Heart right ventricle (tissue), 16 donors: ENCODE measurements around the gene NCR1. TPM values are rescaled to one million over a fixed set of nuclear protein-coding genes. Genes with fewer than 3 reads are reported as not detected.
"Not testable (repeated sequence)": the region's sequence is repeated elsewhere in the genome, so short reads cannot be mapped to it uniquely, and the experiment has no call there.

ENCODE experiments used
- ATAC-seq, 8 donors: fragments of 200-7000 bp; cut with Tn5 transposase; one replicate each; pipeline ENCODE4 v1.9.1; 2020; ENCODE audit warnings: mild to moderate bottlenecking in 8 of 8, moderate library complexity in 8 of 8, moderate number of reproducible peaks in 1 of 8
- DNase-seq, 2 donors: peaks; one replicate each; pipeline ENCODE4 v3.0.0-alpha.2; 2020
- H3K27ac ChIP-seq, 10 donors: fragments of 200-600 bp; sonication (generic) in 2 of 10; one replicate each; pipeline versions ENCODE4 v1.5.0 to v1.8.0; 2020 to 2022; ENCODE audit warnings: mild to moderate bottlenecking in 3 of 10
- H3K27me3 ChIP-seq, 7 donors: fragments of 200-600 bp; one replicate each; pipeline ENCODE4 v1.8.0; 2021 to 2022; ENCODE audit warnings: mild to moderate bottlenecking in 2 of 7
- H3K36me3 ChIP-seq, 9 donors: fragments of 200-600 bp; sonication (generic) in 1 of 9; one replicate each; pipeline versions ENCODE4 v1.5.0 to v1.8.0; 2020 to 2022; ENCODE audit warnings: mild to moderate bottlenecking in 2 of 9
- H3K4me1 ChIP-seq, 9 donors: fragments of 200-600 bp; sonication (generic) in 1 of 9; one replicate each; pipeline versions ENCODE4 v1.5.0 to v1.8.0; 2020 to 2022; ENCODE audit warnings: mild to moderate bottlenecking in 4 of 9
- H3K4me3 ChIP-seq, 10 donors: fragments of 200-600 bp; sonication (generic) in 2 of 10; one replicate each; pipeline versions ENCODE4 v1.5.0 to v1.8.0; 2020 to 2022; ENCODE audit warnings: mild to moderate bottlenecking in 7 of 10, moderate library complexity in 2 of 10
- H3K9me3 ChIP-seq, 11 donors: fragments of 200-600 bp in 10 of 11; sonication (generic) in 2 of 11; one replicate each; pipeline versions ENCODE4 v1.5.0 to v1.8.0; 2013 to 2022; ENCODE audit warnings: mild to moderate bottlenecking in 2 of 11, control low read depth in 1 of 11, moderate library complexity in 1 of 11
- WGBS, 2 donors: extraction: QIAGEN DNeasy Blood & Tissue Kit; methylation state at CpG; one replicate each; pipeline ENCODE4 v1.1.7; 2013; ENCODE audit warnings: inconsistent platforms in 1 of 2; 5-methylcytosine and 5-hydroxymethylcytosine counted together
- intact Hi-C, 10 donors: fragments of 100-400 bp; cut with DNase I; formaldehyde crosslinking; loops; one replicate each; pipeline versions ENCODE4 v1.11.1 to v1.14.2; 2022
- polyA plus RNA-seq, 2 donors: library from polyadenylated mRNA; stranded (reverse); fragments of 200-250 nt; gene quantifications; one replicate each; pipeline ENCODE4 v1.2.3, GENCODE V29; 2013
- total RNA-seq, 10 donors: library from RNA; stranded (reverse); fragmentation: NEBNext Ultra II Directional in 3 of 10; extraction: Animal tissue kit (Norgen Biotek cat#: 25700) in 3 of 10; gene quantifications; one replicate each; pipeline versions ENCODE4 v1.2.1 to v1.2.4, GENCODE V29; 2021 to 2023
- TF ChIP-seq, protein P1 (sequence below), 9 donors: fragments of 200-600 bp; sonication (generic) in 2 of 9; IDR thresholded peaks; one replicate each; pipeline versions ENCODE4 v1.5.0 to v1.8.0; 2021 to 2022; ENCODE audit warnings: antibody characterized with exemption in 9 of 9, mild to moderate bottlenecking in 5 of 9, moderate library complexity in 1 of 9
- donor health status: Arrhythmogenic right ventricular cardiomyopathy.
- donor health status: ischemic (EF 13 %, LVEDD 7.1; RV severe dilation, severe dysfunction).
- donor health status: healthy with polysubstance abuse.
- donor health status: DM: no; HTN: yes; CAD: no.
- donor health status: DM: no; HTN: no; CAD: no.
- donor health status: ischemic (EF 25% LVEDD 6.9; RV normal size, moderate dysfunction).
- donor health status: ischemic (EF 25% LVEDD 5.7; RV mildly dilated, moderate dysfunction).
- donor health status: healthy.
- donor health status: DM: yes; HTN: yes; CAD: no.
- donor health status: Ischemic cardiomyopathy.
- donor health status: ischemic (EF 35%, LVEDD 5.7; RV mildly dilated, moderate dysfunction).
- donor health status: nonischemic (EF 11% LVEDD 7.7; RV severe dilation, severe dysfunction).
- donor health status: DM: yes; HTN: yes; CAD: no.
- donor health status: PGD.
- donor health status: ischemic (EF 29% LVEDD 5.4; RV normal size, mild dysfunction).
- donor health status: nonischemic (EF 23%, LVEDD 6.1; RV moderate dilation, normal function).

The NCR1 gene
- total and polyA plus RNA-seq, 12 donors, result 0.38 to 0.81 (median 0.60) TPM; not detected in 9

DNA sequence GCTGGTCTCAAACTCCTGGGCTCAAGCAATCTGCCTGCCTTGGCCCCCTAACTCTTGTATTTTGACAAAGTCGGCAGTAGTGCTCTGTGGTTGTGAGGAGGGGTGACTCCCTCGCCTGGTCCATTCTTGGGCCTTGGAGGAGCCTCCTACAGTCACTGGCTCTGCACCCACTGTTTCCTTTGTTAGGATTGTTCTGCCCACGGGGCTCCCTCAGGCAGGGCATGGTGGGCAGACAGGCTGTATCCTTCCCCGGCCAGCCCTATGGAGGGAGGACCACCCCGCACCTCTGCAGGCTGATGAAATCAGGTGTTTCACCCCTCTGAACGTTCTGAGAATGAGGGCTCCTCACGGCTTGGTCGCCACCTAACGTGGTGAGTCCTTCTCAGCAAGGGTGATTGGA is 22.7 kb upstream of the NCR1 start:
- Histone ChIP-seq H3K4me1 (peaks cover 0 to 4% (median 0%) of the 10 kb centered on the region in 9 donors), H3K4me3 (no peak overlapping the region), H3K27me3 (peaks cover 0 to 62% (median 36%) of the 10 kb centered on the region in 7 donors), H3K27ac (no peak overlapping the region), H3K9me3 (no peaks in the 10 kb centered on the region), H3K36me3 (peaks cover 0 to 5% (median 0%) of the 10 kb centered on the region in 9 donors)
- WGBS, 2 donors, result 76 to 85% methylated on average over 9 of the region's 9 CpGs
- ATAC-seq, result no peak
- DNase-seq, result no peak
- TF ChIP-seq, protein P1, sequence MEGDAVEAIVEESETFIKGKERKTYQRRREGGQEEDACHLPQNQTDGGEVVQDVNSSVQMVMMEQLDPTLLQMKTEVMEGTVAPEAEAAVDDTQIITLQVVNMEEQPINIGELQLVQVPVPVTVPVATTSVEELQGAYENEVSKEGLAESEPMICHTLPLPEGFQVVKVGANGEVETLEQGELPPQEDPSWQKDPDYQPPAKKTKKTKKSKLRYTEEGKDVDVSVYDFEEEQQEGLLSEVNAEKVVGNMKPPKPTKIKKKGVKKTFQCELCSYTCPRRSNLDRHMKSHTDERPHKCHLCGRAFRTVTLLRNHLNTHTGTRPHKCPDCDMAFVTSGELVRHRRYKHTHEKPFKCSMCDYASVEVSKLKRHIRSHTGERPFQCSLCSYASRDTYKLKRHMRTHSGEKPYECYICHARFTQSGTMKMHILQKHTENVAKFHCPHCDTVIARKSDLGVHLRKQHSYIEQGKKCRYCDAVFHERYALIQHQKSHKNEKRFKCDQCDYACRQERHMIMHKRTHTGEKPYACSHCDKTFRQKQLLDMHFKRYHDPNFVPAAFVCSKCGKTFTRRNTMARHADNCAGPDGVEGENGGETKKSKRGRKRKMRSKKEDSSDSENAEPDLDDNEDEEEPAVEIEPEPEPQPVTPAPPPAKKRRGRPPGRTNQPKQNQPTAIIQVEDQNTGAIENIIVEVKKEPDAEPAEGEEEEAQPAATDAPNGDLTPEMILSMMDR (IDR thresholded peaks at IDR 0.05), result no peak
- intact Hi-C loops, result no loop called here

DNA sequence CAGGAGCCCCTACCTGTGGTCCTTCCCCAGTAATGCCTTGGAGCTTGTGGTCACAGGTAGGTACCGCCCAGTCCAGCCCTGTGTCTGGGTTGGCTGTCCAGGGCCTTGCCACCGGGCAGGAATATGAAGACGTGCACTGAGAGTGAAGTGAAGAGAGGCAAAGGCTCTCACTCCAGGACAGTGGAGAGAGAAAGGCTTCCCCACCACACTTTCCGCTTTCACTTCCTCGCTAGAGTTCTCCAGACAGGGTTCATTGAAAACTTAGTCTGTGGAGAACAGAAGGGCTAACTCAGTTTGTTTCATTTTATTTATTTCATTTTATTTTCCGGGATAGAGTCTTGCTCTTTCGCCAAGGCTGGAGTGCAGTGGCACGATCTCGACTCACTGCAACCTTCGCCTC is 17.7 kb upstream of the NCR1 start:
- TF ChIP-seq, protein P1 (IDR thresholded peaks at IDR 0.05), result no peak
- intact Hi-C loops, result no loop called here
- ATAC-seq (no peak), DNase-seq (no peak)
- Histone ChIP-seq H3K36me3 (peaks cover 0 to 18% (median 0%) of the 10 kb centered on the region in 9 donors), H3K4me1 (no peaks in the 10 kb centered on the region), H3K27ac (no peak overlapping the region), H3K4me3 (no peak overlapping the region), H3K9me3 (no peaks in the 10 kb centered on the region), H3K27me3 (peaks cover 0 to 23% (median 12%) of the 10 kb centered on the region in 7 donors)
- 89 to 92% methylated on average over 10 of the region's 10 CpGs for WGBS, 2 donors

DNA sequence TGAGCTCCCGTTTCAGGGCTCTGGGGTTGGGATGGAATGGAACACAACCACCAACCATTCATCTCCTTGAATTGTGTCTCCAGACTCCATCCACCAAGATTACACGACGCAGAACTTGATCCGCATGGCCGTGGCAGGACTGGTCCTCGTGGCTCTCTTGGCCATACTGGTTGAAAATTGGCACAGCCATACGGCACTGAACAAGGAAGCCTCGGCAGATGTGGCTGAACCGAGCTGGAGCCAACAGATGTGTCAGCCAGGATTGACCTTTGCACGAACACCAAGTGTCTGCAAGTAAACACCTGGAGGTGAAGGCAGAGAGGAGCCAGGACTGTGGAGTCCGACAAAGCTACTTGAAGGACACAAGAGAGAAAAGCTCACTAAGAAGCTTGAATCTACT is 16.4 kb upstream of the NCR1 start:
- intact Hi-C loops, result no loop called here
- Histone ChIP-seq H3K4me1 (no peaks in the 10 kb centered on the region), H3K27ac (no peak overlapping the region), H3K4me3 (no peak overlapping the region), H3K9me3 (no peaks in the 10 kb centered on the region), H3K27me3 (peaks cover 0 to 26% (median 11%) of the 10 kb centered on the region in 7 donors), H3K36me3 (peaks cover 0 to 18% (median 0%) of the 10 kb centered on the region in 9 donors)
- 83 to 84% methylated on average over 11 of the region's 11 CpGs for WGBS, 2 donors
- TF ChIP-seq, protein P1 (IDR thresholded peaks at IDR 0.05), result no peak
- ATAC-seq (no peak), DNase-seq (no peak)

DNA sequence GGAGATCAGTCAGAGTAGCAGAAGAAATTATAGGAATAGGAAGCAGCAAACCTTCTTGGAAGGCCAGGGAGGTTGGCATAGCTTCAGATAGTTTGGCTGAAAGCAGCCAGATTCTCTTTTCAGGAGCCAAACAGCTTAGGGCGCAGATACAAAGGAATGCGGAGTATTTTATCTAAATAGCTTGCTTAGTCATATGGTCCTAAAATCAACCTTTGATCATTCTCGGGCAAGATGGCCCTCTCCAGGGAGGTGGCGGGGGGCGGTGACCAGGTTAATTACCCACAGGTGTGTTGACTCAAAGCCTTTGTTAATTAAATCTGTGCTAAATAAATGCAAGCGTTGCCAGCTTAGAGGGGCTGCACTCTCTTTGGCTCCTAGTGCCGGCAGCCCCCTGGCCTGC is 12.5 kb upstream of the NCR1 start:
- no peak overlapping the region for H3K27ac ChIP-seq

DNA sequence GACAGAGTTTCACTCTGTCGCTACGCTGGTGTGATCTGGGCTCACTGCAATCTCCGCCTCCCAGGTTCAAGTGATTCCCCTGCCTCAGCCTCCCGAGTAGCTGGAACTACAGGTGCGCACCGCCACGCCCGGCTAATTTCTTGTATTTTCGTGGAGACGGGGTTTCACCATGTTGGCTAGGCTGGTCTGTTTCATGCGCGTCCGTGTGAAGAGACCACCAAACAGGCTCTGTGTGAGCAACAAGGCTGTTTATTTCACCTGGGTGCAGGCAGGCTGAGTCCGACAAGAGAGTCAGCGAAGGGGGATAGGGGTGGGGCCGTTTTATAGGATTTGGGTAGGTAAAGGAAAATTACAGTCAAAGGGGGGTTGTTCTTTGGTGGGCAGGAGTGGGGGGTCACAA is 11.8 kb upstream of the NCR1 start:
- WGBS, 2 donors, result 83 to 88% methylated on average over 16 of the region's 16 CpGs
- H3K9me3 ChIP-seq, intact Hi-C loops, H3K4me3 ChIP-seq, ATAC-seq, H3K4me1 ChIP-seq, DNase-seq, H3K27me3 ChIP-seq, H3K36me3 ChIP-seq, H3K27ac ChIP-seq: not testable (repeated sequence)

More for the DNA sequence above, 12.5 kb upstream of the NCR1 start:
- Histone ChIP-seq H3K4me1 (no peaks in the 10 kb centered on the region), H3K27me3 (peaks cover 0 to 10% (median 0%) of the 10 kb centered on the region in 7 donors), H3K4me3 (no peak overlapping the region), H3K9me3 (no peaks in the 10 kb centered on the region), H3K36me3 (peaks cover 0 to 12% (median 0%) of the 10 kb centered on the region in 9 donors)
- intact Hi-C loops, result no loop called here
- DNase-seq (no peak), ATAC-seq (no peak)
- 31 to 33% methylated on average over 7 of the region's 7 CpGs for WGBS, 2 donors
- TF ChIP-seq, protein P1 (IDR thresholded peaks at IDR 0.05), result no peak
